ENCODE measurements around the gene GPR143. TPM values are rescaled to one million over a fixed set of nuclear protein-coding genes. Genes with fewer than 3 reads are reported as not detected.

GPR143 gene
- total and polyA plus RNA-seq, 9 of the 15 experiments (the other 6 are each of a cell fraction or from before 2014, with no cell fraction given) = not detected

- TF ChIP-seq SREBF1 (IDR thresholded peaks at IDR 0.05; ENCODE audit: borderline replicate concordance, low read depth, low read length) (no peak), ZFP36 (IDR thresholded peaks at IDR 0.05; ENCODE audit: low read depth, low read length, partially characterized antibody) (no peak)
These were observed 23.3 kb upstream of the GPR143 start (continued) for GRCh38 chrX:9788911-9789310.

DNA sequence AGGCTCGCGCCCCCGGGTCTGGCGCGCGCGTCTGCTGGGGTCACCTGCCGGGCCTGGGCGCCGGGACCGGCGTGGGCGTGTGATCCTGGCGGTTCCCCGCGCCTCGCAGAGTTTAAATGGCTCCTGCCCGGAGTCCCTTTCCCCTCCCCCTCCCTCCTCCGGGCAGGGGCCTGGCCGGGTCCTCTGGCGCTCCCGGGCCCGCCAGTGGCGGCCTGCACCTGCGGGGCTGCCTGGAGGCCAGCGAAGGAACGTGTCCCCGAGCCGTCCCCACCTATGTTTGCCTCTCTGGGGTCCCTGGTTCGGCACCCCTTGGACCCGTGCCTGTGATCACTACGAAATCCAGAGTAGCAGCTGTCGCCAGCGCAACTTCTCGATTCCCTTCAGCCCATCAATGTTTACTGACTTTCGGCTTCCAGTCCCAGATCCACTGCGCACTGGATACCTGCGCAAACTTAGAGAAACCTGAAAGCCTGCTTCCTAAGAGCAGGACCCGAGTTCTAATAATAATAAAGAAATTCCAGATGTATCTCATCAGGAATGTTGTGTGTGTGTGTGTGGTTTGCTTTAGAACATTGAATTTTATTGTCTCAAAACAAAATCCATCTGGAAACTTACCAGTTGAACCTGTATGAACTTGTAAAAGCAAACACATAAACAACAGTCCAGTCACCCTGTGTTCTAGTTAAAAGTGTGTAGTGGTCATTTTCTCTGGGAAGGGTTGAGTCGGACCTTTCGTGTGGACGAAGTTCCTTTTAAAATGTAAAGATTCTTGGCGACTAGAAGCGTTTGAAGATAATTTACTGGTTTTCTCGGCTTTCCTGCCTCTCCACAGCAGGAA, 21.4 kb upstream of the GPR143 start:
- Histone ChIP-seq H3K9me3 (replicated peaks; ENCODE audit: control insufficient read depth, insufficient read depth, low read depth, low read length) (no peaks in the 10 kb centered on the region), H3K9me1 (ENCODE audit: control insufficient read depth, insufficient read depth, low read length) (no peaks in the 10 kb centered on the region), H3K4me3 (no peak overlapping the region), H3K27ac (ENCODE audit: extremely low read depth, low read depth, low read length) (no peak overlapping the region), H3K79me2 (ENCODE audit: control insufficient read depth, insufficient read depth, low read length) (no peaks in the 10 kb centered on the region), H3K4me2 (ENCODE audit: insufficient read depth, low read length) (no peak overlapping the region), H3K4me1 (replicated peaks in 1 of 2; ENCODE audit: control insufficient read depth in 2 of 2, insufficient read depth in 2 of 2, low read length in 2 of 2) (peaks cover 0 to 7% of the 10 kb centered on the region in 2 experiments; a peak in 1 of 5 replicates), H4K20me1 (replicated peaks; ENCODE audit: control insufficient read depth, insufficient read depth, low read length) (no peaks in the 10 kb centered on the region), H2AFZ (ENCODE audit: low read depth, low read length) (no peak overlapping the region), H3K9ac (ENCODE audit: insufficient read depth in 1 of 2, low read depth in 2 of 2, low read length in 2 of 2) (no peak overlapping the region), H3K27me3 (ENCODE audit: control insufficient read depth in 2 of 2, insufficient read depth in 2 of 2, low read length in 2 of 2) (peaks cover 0 to 6% of the 10 kb centered on the region in 2 experiments; a peak in 3 of 5 replicates), H3K36me3 (ENCODE audit: control insufficient read depth, insufficient read depth, low read length) (no peaks in the 10 kb centered on the region)
- no TSS peak for BruUV-seq (replicated peaks)
- 34% methylated on average over 14 of the region's 45 CpGs for WGBS (ENCODE audit: insufficient coverage, low coverage, missing lambda C conversion rate)
- FAIRE-seq = no peak
- DNase-seq (ENCODE audit: extremely low read depth in 1 of 4, low spot score in 3 of 4) = no peak
- ATAC-seq = no peak
- in situ Hi-C loops (cut with MboI) = no loop called here
- TF ChIP-seq NCOA1 (IDR thresholded peaks at IDR 0.05; ENCODE audit: low read depth) = no peak
- TF ChIP-seq ZBTB43 (CRISPR knock-in tag; IDR thresholded peaks at IDR 0.05) = no peak
- no peak for TF ChIP-seq ZNF449 (CRISPR knock-in tag; IDR thresholded peaks at IDR 0.05)
- TF ChIP-seq, protein P1, sequence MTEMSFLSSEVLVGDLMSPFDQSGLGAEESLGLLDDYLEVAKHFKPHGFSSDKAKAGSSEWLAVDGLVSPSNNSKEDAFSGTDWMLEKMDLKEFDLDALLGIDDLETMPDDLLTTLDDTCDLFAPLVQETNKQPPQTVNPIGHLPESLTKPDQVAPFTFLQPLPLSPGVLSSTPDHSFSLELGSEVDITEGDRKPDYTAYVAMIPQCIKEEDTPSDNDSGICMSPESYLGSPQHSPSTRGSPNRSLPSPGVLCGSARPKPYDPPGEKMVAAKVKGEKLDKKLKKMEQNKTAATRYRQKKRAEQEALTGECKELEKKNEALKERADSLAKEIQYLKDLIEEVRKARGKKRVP (CRISPR knock-in tag; IDR thresholded peaks at IDR 0.05) = no peak
- no peak for TF ChIP-seq NONO (IDR thresholded peaks at IDR 0.05; ENCODE audit: low read depth in 2 of 2, low read length in 1 of 2)
- no peak for TF ChIP-seq ZNF408 (CRISPR knock-in tag; IDR thresholded peaks at IDR 0.05; ENCODE audit: low read depth)
- no peak for TF ChIP-seq DDX20 (tag; IDR thresholded peaks at IDR 0.05; ENCODE audit: low read depth)
- no peak for TF ChIP-seq SRF (CRISPR knock-in tag; IDR thresholded peaks at IDR 0.05)
- TF ChIP-seq, protein P2, sequence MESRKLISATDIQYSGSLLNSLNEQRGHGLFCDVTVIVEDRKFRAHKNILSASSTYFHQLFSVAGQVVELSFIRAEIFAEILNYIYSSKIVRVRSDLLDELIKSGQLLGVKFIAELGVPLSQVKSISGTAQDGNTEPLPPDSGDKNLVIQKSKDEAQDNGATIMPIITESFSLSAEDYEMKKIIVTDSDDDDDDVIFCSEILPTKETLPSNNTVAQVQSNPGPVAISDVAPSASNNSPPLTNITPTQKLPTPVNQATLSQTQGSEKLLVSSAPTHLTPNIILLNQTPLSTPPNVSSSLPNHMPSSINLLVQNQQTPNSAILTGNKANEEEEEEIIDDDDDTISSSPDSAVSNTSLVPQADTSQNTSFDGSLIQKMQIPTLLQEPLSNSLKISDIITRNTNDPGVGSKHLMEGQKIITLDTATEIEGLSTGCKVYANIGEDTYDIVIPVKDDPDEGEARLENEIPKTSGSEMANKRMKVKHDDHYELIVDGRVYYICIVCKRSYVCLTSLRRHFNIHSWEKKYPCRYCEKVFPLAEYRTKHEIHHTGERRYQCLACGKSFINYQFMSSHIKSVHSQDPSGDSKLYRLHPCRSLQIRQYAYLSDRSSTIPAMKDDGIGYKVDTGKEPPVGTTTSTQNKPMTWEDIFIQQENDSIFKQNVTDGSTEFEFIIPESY (CRISPR knock-in tag; IDR thresholded peaks at IDR 0.05) = no peak
- no peak for TF ChIP-seq CHCHD3 (CRISPR knock-in tag; IDR thresholded peaks at IDR 0.05)
- ChIA-PET POLR2A (no interaction called here), CTCF (ENCODE audit: low intra/inter-chr PET ratio) (no interaction called here)
- intact Hi-C loops (cut with micrococcal nuclease) = no loop called here
